Adrenal gland (tissue), 12 donors: Measurements from ENCODE around the gene NPC1. TPM values are rescaled to one million over a fixed set of nuclear protein-coding genes. Genes with fewer than 3 reads are reported as not detected.
"Not testable (repeated sequence)": the region's sequence is repeated elsewhere in the genome, so short reads cannot be mapped to it uniquely, and the experiment has no call there.

Experiments
- DNase-seq, 7 donors: peaks; one replicate each; pipeline ENCODE4 v3.0.0-alpha.2; 2019 to 2020
- H3K27ac ChIP-seq, 5 donors: fragments of 200-600 bp; sonication (generic) in 4 of 5; 1 replicate in 3 of 5; 2 replicates in 2 of 5; pipeline versions ENCODE4 v1.5.1 to v1.8.0; 2016 to 2020; ENCODE audit warnings: mild to moderate bottlenecking in 1 of 5
- H3K27me3 ChIP-seq: fragments of 200-600 bp; 2 replicates; pipeline ENCODE4 v1.8.0; 2021
- H3K36me3 ChIP-seq, 2 donors: fragments of 200-600 bp; replicated peaks in 1 of 2; 1 replicate in 1 of 2; 2 replicates in 1 of 2; pipeline versions ENCODE4 v1.5.1 to v1.8.0; 2018 to 2022
- H3K4me1 ChIP-seq, 2 donors: fragments of 200-600 bp; replicated peaks in 1 of 2; 1 replicate in 1 of 2; 2 replicates in 1 of 2; pipeline versions ENCODE4 v1.5.1 to v1.8.0; 2018 to 2021
- H3K4me3 ChIP-seq, 4 donors: fragments of 200-600 bp; sonication (generic) in 3 of 4; one replicate each; pipeline ENCODE4 v1.5.1; 2016 to 2018
- H3K9me3 ChIP-seq, 3 donors: fragments of 200-600 bp; sonication (generic) in 1 of 3; replicated peaks in 1 of 3; 1 replicate in 2 of 3; 2 replicates in 1 of 3; pipeline versions ENCODE4 v1.5.1 to v1.8.0; 2016 to 2021
- CTCF ChIP-seq, 6 experiments: fragments of 450-650 bp in 4 of 6; fragments of 200-600 bp in 2 of 6; sonication (generic) in 1 of 6; IDR thresholded peaks; 1 replicate in 5 of 6; 2 replicates in 1 of 6; pipeline versions ENCODE4 v1.5.1 to v1.8.0; 2016 to 2021; ENCODE audit warnings: antibody characterized with exemption in 6 of 6, mild to moderate bottlenecking in 2 of 6, moderate library complexity in 1 of 6
- POLR2A ChIP-seq, 2 donors: fragments of 450-650 bp; IDR thresholded peaks; one replicate each; pipeline ENCODE4 v1.6.1; 2017; ENCODE audit warnings: antibody characterized with exemption in 2 of 2, mild to moderate bottlenecking in 2 of 2, moderate library complexity in 1 of 2
- WGBS, 4 donors: extraction: QIAGEN DNeasy Blood & Tissue Kit in 2 of 4; methylation state at CpG; one replicate each; pipeline versions ENCODE4 v1.1.5 to v1.1.7; 2013 to 2017; 5-methylcytosine and 5-hydroxymethylcytosine counted together
- intact Hi-C, 2 donors: fragments of 100-400 bp; cut with DNase I; formaldehyde crosslinking; loops; one replicate each; pipeline versions ENCODE4 v1.14.1 to v1.15.0; 2022 to 2023
- polyA plus RNA-seq, 3 donors: library from polyadenylated mRNA; stranded (reverse); fragments of 200-250 nt in 2 of 3; fragments of 350-450 nt in 1 of 3; fragmentation: Illumina TruSeq in 1 of 3; extraction: RNeasy Lipid Tissue Mini Kit (QIAGEN cat#74804) in 1 of 3; gene quantifications; one replicate each; pipeline ENCODE4 v1.2.3, GENCODE V29; 2013 to 2014
- total RNA-seq, 9 donors: library from RNA; depleted of rRNA in 4 of 9; stranded (reverse); fragments of >200 nt in 4 of 9; fragments of 120-200 nt in 1 of 9; fragmentation: NEBNext Ultra II Directional in 1 of 9; extraction: Animal tissue kit (Norgen Biotek cat#: 25700) in 1 of 9; gene quantifications; one replicate each; pipeline versions ENCODE4 v1.1.0 to v1.2.4, GENCODE V29; 2013 to 2023
- donor health status: healthy with polysubstance abuse.
- donor health status: Bipolar disorder and iron deficiency.
- donor health status: DM: yes; HTN: yes; CAD: no.
- donor health status: DM: no; HTN: no; CAD: no.
- donor health status: DM: no; HTN: no; CAD: no.
- donor health status: DM: yes; HTN: yes; CAD: no.

Gene NPC1
- total and polyA plus RNA-seq, 12 donors = 38.3 to 1,631 (median 117) TPM

DNA sequence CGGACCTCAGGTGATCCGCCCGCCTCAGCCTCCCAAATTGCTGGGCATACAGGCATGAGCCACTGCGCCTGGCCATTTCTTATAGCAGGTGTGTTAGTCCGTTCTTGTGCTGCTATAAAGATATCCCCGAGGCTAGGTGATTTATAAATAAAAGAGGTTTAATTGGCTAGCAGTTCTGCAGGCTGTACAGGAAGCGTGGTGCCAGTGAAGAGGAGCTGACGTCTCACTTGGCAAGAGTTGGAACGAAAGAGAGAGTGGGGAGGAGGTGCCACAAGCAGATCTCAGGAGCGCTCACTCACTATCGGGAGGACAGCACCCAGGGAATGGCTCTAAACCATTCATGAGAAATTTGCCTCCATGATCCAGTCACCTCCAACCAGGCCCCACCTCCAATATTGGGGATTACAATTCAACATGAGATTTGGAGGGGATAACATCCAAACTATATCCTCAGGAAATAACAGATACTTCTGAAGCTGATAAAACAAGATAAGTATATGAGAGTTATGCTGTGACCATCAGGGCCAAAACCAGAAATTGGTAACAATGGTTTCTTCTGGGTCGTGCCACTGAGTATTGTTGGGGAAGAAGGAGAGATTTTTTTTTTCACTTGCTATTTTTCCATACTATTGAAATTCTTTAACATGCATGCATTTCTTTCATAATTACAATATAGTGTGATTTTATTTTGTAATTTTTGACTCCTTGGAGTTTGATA, 90.4 kb downstream of the NPC1 start:
- H3K36me3 ChIP-seq = no peaks in the 10 kb centered on the region
- TF ChIP-seq POLR2A (IDR thresholded peaks at IDR 0.05) = no peak
- no peak for TF ChIP-seq CTCF (IDR thresholded peaks at IDR 0.05)
- H3K27ac ChIP-seq = no peak overlapping the region
- DNase-seq = no peak
- intact Hi-C loops = loop anchor here in 1 of 2 donors (10.0 kb wide), 1 partner anchor 199 kb away; no protein-coding TSS in a partner anchor
- no peaks in the 10 kb centered on the region for H3K9me3 ChIP-seq
- no peak overlapping the region for H3K4me3 ChIP-seq
- H3K27me3 ChIP-seq = no peaks in the 10 kb centered on the region
- WGBS, 4 donors = 65 to 76% (median 70%) methylated on average over 12 of the region's 12 CpGs
- no peaks in the 10 kb centered on the region for H3K4me1 ChIP-seq

DNA sequence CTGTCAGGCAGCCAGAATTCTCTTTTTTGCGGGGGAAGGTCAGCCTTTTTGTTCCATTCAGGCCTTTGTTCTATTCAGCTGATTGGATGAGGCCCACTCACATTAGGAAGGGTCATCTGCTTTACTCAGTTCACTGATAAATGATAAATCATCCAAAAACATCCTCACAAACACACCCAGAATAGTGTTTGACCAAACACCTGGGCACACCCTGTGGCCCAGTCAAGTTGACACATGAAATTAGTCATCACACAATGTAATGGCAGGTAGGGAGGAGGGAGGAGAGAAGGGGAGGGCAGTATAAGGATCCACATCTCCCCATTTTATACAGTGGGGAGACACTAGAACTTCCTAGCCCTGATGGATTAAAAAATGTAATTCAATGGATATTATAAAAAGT, 91.3 kb downstream of the NPC1 start:
- DNase-seq = no peak
- H3K27me3 ChIP-seq = no peaks in the 10 kb centered on the region
- intact Hi-C loops = loop anchor here in 1 of 2 donors (10.0 kb wide), 1 partner anchor 200 kb away; no protein-coding TSS in a partner anchor
- H3K4me3 ChIP-seq = no peak overlapping the region
- no peaks in the 10 kb centered on the region for H3K4me1 ChIP-seq
- H3K36me3 ChIP-seq = no peaks in the 10 kb centered on the region
- no peak overlapping the region for H3K27ac ChIP-seq
- H3K9me3 ChIP-seq = no peaks in the 10 kb centered on the region
- 77 to 100% (median 85%) methylated on average over 1 of the region's 1 CpG for WGBS, 4 donors
- no peak for TF ChIP-seq CTCF (IDR thresholded peaks at IDR 0.05)
- no peak for TF ChIP-seq POLR2A (IDR thresholded peaks at IDR 0.05)

- intact Hi-C loops = loop anchor here in 1 of 2 donors (10.0 kb wide), 1 partner anchor 201 kb away; no protein-coding TSS in a partner anchor
- TF ChIP-seq POLR2A (IDR thresholded peaks at IDR 0.05) (no peak), CTCF (IDR thresholded peaks at IDR 0.05) (no peak)
- Histone ChIP-seq H3K4me3 (no peak overlapping the region), H3K9me3 (no peaks in the 10 kb centered on the region), H3K27me3 (no peaks in the 10 kb centered on the region), H3K27ac (no peak overlapping the region), H3K4me1 (no peaks in the 10 kb centered on the region), H3K36me3 (no peaks in the 10 kb centered on the region)
- DNase-seq = no peak
- WGBS, 4 donors = 81 to 95% (median 90%) methylated on average over 1 of the region's 1 CpG
Measured at GRCh38 chr18:23493654-23494053, 92.7 kb downstream of the NPC1 start.

DNA sequence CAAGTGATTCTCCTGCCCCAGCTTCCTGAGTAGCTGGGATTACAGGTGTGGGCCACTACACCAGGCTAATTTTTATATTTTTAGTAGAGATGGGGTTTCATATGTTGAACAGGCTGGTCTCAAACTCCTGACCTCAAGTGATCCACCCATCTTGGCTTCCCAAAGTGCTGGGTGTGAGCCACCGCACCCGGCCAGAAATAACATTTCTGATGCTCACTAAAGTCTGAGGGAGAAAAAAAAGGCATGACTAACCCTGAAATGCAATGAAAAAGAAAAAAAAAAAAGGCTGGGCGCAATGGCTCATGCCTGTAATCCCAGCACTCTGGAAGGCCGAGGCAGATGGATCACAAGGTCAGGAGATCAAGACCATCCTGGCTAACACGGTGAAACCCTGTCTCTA, 96.7 kb downstream of the NPC1 start:
- H3K4me3 ChIP-seq, DNase-seq, H3K27ac ChIP-seq, H3K27me3 ChIP-seq, H3K4me1 ChIP-seq, H3K9me3 ChIP-seq, intact Hi-C loops, H3K36me3 ChIP-seq: not testable (repeated sequence)
- 57 to 70% (median 65%) methylated on average over 5 of the region's 5 CpGs for WGBS, 4 donors
